Stimulated activated naive CD4-positive, alpha-beta T cell (primary cell): ENCODE measurements around the gene DPF3.

Experiments used
- DNase-seq, 6 experiments: peaks; one replicate each; lab custom pipeline; 2025; lab: John Stamatoyannopoulos, UW

The DPF3 gene

GRCh38 chr14:72904840-72905561, 11.1 kb upstream of the DPF3 start:
- peak; percentile 9 to 79 (median 44) for DNase-seq

- DNase-seq = no peak
Measured at GRCh38 chr14:72904218-72904617, 10.3 kb upstream of the DPF3 start.

GRCh38 chr14:72903716-72904115, 9.8 kb upstream of the DPF3 start:
- DNase-seq = no peak

GRCh38 chr14:72902801-72903530, 9.1 kb upstream of the DPF3 start:
- no peak for DNase-seq

GRCh38 chr14:72901361-72901760, 7.5 kb upstream of the DPF3 start:
- DNase-seq = no peak

GRCh38 chr14:72898448-72898847, 4.5 kb upstream of the DPF3 start:
- no peak for DNase-seq

GRCh38 chr14:72894623-72895378, 900 bp upstream of the DPF3 start:
- peak in 3 of 6 experiments; percentile 13 to 55 (median 19) for DNase-seq

GRCh38 chr14:72894323-72894622, 372 bp upstream of the DPF3 start:
- no peak for DNase-seq

GRCh38 chr14:72892879-72893635, 844 bp downstream of the DPF3 start:
- DNase-seq = peak in 4 of 6 experiments; percentile 6 to 36 (median 26)

- peak in 5 of 6 experiments; percentile 6 to 35 (median 24) for DNase-seq
Measured at GRCh38 chr14:72892103-72892878, 1.6 kb downstream of the DPF3 start.

GRCh38 chr14:72891666-72892102, 2.2 kb downstream of the DPF3 start:
- DNase-seq = no peak

GRCh38 chr14:72889366-72889765, 4.5 kb downstream of the DPF3 start:
- no peak for DNase-seq

GRCh38 chr14:72888636-72889201, 5.2 kb downstream of the DPF3 start:
- no peak for DNase-seq

- no peak for DNase-seq
Measured at GRCh38 chr14:72888192-72888591, 5.7 kb downstream of the DPF3 start.

GRCh38 chr14:72887514-72887913, 6.4 kb downstream of the DPF3 start:
- DNase-seq = no peak

GRCh38 chr14:72884386-72884785, 9.5 kb downstream of the DPF3 start:
- DNase-seq = no peak

GRCh38 chr14:72883961-72884360, 9.9 kb downstream of the DPF3 start:
- no peak for DNase-seq

- DNase-seq = no peak
Measured at GRCh38 chr14:72883109-72883508, 10.8 kb downstream of the DPF3 start.

GRCh38 chr14:72882463-72882862, 11.4 kb downstream of the DPF3 start:
- no peak for DNase-seq

- DNase-seq = no peak
Measured at GRCh38 chr14:72882047-72882446, 11.9 kb downstream of the DPF3 start.

- no peak for DNase-seq
Measured at GRCh38 chr14:72881543-72881942, 12.4 kb downstream of the DPF3 start.
